SK-N-DZ (cell line): ENCODE results near the gene IFIT3.
"Not testable (repeated sequence)": the region's sequence is repeated elsewhere in the genome, so short reads cannot be mapped to it uniquely, and the experiment has no call there.

Experiments used
- DNase-seq: peaks from one replicate; pipeline ENCODE4 v3.0.0-alpha.2; 2015; ENCODE audit warnings: low spot score

The IFIT3 gene

GRCh38 chr10:89332123-89332633, 4.4 kb downstream of the IFIT3 start:
- DNase-seq: no peak

- DNase-seq: no peak
These were observed 7.4 kb downstream of the IFIT3 start for GRCh38 chr10:89335226-89335625.

GRCh38 chr10:89336241-89336640, 8.4 kb downstream of the IFIT3 start:
- no peak for DNase-seq

- DNase-seq: no peak
These were observed 9.7 kb downstream of the IFIT3 start for GRCh38 chr10:89337484-89337883.

GRCh38 chr10:89338713-89339112, 10.9 kb downstream of the IFIT3 start:
- no peak for DNase-seq

GRCh38 chr10:89339875-89340274, 12.1 kb downstream of the IFIT3 start:
- no peak for DNase-seq

- DNase-seq: no peak
These were observed 13.9 kb downstream of the IFIT3 start for GRCh38 chr10:89341649-89342048.

GRCh38 chr10:89342206-89342958, 14.6 kb downstream of the IFIT3 start:
- DNase-seq: peak; percentile 15

- no peak for DNase-seq
These were observed 15.4 kb downstream of the IFIT3 start for GRCh38 chr10:89343089-89343767.

- DNase-seq: no peak
These were observed 16.4 kb downstream of the IFIT3 start for GRCh38 chr10:89344156-89344555.

- no peak for DNase-seq
These were observed 17.7 kb downstream of the IFIT3 start for GRCh38 chr10:89345367-89346000.

GRCh38 chr10:89346405-89347254, 18.8 kb downstream of the IFIT3 start:
- DNase-seq: no peak

GRCh38 chr10:89347701-89348457, 20.1 kb downstream of the IFIT3 start:
- DNase-seq: no peak

GRCh38 chr10:89348481-89348880, 20.7 kb downstream of the IFIT3 start:
- no peak for DNase-seq

GRCh38 chr10:89348975-89349374, 21.2 kb downstream of the IFIT3 start:
- no peak for DNase-seq

GRCh38 chr10:89350631-89351315, 23.0 kb downstream of the IFIT3 start:
- not testable (repeated sequence) for DNase-seq

- DNase-seq: no peak
These were observed 23.6 kb downstream of the IFIT3 start for GRCh38 chr10:89351412-89351779.

GRCh38 chr10:89351780-89352597, 24.2 kb downstream of the IFIT3 start:
- no peak for DNase-seq

GRCh38 chr10:89352802-89353201, 25.0 kb downstream of the IFIT3 start:
- no peak for DNase-seq
